Measurements from ENCODE around the gene NFIC. TPM values are rescaled to one million over a fixed set of nuclear protein-coding genes. Genes with fewer than 3 reads are reported as not detected.
"Not testable (repeated sequence)": the region's sequence is repeated elsewhere in the genome, so short reads cannot be mapped to it uniquely, and the experiment has no call there.

NFIC gene
- total RNA-seq, 1 experiment from 2014 or later: 4.6 TPM

DNA sequence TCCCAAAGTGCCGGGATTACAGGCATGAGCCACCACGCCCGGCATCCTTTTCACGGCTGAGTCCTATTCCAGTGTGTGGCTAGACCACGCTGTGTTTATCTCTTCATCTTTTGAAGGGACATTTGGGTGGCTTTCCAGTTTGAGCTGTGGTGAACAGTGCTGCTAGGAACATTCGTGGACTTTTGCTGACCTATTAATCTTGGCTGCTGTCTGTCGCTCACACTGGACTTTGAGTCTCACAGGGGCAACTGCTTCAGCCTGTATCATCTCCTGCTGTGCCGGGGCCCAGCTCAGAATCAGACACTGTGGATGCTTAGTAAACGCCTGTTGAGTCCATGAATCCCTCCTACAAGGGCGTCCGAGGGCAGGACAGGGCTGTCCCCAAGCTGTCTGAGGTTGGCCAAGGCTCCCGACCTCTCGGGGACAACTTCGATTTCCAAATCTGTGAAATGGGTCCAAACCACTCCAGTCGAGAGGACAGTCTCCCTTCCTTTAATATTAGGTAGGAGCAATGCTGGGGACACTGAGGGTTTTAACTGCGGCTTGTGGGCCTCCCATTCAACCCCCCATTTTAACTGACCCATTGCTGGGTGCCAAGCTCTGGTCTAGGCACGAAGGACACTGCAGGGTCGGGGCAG lies 65.5 kb downstream of the NFIC start:
- DNase-seq (ENCODE audit: low read depth): no peak
- in situ Hi-C loops (cut with HindIII; ENCODE audit: low pct_unique_long_range_greater_than_20kb, low sequenced_read_pairs): no loop called here

DNA sequence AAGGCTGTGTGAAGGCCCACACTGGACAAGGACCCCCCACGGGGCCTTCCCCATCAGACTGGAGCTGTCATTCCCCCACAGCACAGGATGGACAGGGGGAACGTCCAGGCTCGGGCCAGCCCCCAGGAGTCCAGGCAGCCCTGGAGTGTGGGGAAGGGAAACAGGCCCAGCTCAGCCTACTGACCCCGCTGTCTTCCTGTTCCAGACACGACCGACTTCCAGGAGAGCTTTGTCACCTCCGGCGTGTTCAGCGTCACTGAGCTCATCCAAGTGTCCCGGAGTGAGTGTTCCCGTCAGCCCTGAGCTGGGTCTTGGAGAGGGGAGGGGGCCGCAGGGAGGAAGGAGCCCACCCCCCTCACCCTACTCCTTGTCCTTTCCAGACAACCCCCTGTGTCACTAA lies 66.9 kb downstream of the NFIC start:
- DNase-seq (ENCODE audit: low read depth): no peak
- in situ Hi-C loops (cut with HindIII; ENCODE audit: low pct_unique_long_range_greater_than_20kb, low sequenced_read_pairs): no loop called here

DNA sequence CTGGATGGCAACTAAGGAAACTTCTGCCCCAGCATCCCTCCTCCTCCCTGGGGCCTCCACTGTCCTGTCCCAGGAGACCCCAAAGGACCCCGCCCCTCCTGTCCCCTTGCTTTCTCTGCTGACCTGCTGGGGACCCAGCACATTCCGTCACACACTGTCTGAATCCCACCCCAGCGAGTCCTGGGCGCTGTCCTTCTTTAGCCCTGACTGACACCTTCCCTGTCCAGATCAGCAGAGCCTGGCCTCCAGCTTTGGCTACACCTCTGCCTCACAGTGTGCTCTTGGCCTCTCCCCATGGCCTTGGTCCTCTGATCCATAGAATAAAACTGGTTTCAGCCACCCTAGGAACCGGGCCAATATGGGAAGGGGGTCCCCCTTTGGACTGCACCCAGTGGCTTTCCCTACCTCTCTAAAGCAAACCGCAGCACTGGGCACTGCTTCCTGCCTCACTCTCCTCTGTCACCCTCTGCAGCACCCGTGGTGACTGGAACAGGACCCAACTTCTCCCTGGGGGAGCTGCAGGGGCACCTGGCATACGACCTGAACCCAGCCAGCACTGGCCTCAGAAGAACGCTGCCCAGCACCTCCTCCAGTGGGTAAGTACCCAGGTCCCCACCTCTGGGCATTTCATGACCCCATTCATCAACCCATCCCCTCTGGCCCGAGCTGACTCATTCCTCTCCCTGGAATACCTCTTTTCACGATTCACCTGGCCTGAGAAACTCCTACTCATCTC lies 67.6 kb downstream of the NFIC start:
- no peak for DNase-seq (ENCODE audit: low read depth)
- in situ Hi-C loops (cut with HindIII; ENCODE audit: low pct_unique_long_range_greater_than_20kb, low sequenced_read_pairs): no loop called here

DNA sequence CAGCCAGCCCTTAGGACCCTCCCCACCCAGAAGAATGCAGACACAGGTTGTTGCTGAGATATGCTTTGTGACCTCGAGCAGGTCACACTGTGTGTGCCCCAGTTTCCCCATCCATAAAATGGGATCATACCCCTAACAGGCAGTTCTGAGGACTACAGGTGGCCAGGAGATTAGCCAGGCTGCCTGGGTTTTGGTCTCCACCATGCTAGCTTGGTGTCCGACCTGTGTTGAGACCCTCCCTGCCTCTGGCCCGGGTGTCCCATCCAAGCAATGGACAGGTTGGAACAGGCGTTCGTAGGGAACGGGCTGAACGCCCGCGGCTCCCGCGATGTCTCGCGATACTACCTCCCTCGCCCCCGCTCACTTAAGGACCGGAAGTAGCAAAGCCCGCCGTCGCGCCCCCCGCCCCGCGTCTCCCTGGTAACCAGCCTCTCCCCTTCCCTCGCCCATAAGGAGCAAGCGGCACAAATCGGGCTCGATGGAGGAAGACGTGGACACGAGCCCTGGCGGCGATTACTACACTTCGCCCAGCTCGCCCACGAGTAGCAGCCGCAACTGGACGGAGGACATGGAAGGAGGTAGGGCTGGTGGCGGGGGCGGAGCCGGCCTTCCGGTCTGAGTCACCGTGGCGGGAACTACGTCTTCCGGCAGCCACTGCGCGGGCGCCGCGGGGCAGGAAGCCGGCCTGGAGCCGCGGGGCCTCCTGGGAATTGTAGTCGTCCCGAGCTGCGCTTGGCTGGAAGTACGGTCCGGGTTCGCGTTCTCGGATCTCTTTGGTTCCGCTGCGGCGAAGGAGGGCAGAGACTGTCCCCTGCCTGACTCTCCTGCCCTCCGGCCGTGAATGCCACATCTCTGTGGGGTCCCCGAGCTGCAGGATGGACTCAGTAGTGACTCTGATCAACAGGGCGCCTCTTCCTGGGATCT lies 68.5 kb downstream of the NFIC start:
- in situ Hi-C loops (cut with HindIII; ENCODE audit: low pct_unique_long_range_greater_than_20kb, low sequenced_read_pairs): no loop called here
- peak; percentile 87 for DNase-seq (ENCODE audit: low read depth)

DNA sequence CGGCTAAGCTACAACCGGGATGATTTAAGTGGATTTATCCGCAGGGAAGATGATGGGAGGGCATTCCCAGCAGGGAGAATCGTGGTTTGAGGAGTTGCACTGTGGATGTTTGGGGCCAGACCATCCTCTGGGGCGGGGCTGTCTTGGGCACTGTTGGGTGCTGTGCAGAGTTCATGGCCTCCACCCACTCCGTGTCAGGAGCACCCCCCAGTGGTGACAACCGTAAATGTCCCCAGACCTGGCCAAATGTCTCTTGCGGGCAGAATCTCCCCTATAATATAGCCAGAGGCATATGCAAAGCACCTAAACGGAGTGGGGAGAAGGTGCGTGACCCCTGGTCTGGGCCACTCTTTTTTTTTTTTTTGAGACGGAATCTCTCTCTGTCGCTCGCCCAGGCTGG lies 73.7 kb downstream of the NFIC start:
- in situ Hi-C loops (cut with HindIII; ENCODE audit: low pct_unique_long_range_greater_than_20kb, low sequenced_read_pairs): no loop called here
- no peak for DNase-seq (ENCODE audit: low read depth)

DNA sequence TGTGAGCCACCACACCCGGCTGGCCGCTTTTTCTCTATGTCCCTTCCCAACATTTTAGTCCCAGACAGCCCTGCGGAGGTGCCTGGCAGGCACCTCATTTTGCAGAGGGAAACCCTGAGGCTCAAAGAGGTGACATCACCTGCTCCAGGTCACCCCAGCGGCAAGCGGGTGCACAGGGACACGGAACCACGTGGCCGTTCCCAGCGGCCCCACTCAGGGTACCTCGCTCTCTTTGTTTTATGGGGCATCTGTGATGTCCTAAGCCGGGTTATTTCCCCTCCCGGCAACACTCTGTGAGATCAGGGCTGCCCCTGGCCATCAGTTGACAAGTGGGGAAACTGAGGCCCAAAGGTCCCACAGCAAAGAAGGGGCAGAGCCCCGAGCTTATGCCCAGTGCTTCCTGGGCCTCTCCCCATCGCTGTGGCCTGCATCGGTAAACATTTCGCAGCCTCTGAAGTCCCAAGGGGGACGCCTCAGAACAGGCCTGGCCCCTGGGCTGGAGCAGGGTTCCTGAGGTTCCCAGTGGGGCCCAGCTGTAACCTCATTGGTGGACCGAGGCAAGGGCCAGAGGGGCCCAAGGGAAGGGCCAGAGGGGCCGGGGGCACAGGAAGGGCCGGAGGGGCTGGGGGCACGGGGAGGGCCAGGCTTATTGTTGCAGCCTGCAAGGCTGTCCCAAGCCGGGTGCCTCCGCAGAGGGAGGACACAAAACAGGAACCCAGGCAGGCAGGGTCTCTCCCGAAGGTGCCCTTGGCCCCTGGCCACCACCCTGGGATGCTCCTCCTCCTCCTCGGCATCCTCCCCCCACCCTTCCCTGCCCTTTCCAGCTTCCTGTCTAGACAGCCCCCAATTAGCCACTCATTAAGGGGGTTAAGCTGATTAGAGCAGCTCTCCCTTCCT lies 75.0 kb downstream of the NFIC start:
- in situ Hi-C loops (cut with HindIII; ENCODE audit: low pct_unique_long_range_greater_than_20kb, low sequenced_read_pairs): no loop called here
- no peak for DNase-seq (ENCODE audit: low read depth)

DNA sequence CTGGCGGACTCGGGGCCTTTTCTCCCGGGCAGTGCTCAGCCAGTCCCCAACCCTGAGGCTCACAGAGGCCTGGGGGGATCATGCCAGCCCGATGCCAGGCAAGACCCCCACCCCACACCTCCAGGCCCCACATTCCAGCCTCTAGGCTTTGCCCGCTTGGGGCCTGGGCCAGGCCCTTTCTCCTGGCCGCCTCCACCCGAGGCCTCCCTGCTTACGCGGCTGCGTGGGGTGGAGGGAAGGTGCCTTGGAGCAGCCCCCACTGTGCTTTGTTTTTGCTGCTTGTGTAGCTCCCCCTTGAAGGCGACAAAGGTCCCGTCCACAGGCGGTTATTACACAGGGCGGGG lies 75.6 kb downstream of the NFIC start:
- in situ Hi-C loops (cut with HindIII; ENCODE audit: low pct_unique_long_range_greater_than_20kb, low sequenced_read_pairs): no loop called here
- DNase-seq (ENCODE audit: low read depth): no peak

DNA sequence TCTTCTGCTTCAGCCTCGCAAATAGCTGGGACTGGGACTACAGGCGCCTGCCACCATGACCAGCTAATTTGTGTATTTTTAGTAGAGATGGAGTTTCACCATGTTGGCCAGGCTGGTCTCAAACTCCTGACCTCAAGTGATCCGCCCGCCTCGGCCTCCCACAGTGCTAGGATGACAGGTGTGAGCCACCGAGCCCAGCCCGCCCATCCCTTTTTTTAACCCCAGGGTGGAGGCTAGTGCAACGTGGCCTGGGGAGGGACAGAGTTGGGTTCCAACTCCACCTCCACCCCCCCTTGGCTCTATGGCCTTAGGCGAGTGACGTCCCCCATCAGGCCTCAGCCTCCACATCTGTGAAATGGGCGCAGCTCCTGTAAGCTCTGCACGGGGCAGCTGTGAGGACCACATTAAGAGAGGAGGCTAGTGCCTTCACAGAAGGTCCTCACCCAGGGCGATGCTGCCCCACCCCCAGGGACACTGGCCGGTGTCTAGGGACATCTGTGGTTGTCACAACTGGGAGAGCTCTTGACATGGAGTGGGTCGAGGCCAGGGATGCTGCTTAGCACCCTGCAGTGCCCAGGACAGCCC lies 76.2 kb downstream of the NFIC start:
- no peak for DNase-seq (ENCODE audit: low read depth)
- in situ Hi-C loops (cut with HindIII; ENCODE audit: low pct_unique_long_range_greater_than_20kb, low sequenced_read_pairs): no loop called here

DNA sequence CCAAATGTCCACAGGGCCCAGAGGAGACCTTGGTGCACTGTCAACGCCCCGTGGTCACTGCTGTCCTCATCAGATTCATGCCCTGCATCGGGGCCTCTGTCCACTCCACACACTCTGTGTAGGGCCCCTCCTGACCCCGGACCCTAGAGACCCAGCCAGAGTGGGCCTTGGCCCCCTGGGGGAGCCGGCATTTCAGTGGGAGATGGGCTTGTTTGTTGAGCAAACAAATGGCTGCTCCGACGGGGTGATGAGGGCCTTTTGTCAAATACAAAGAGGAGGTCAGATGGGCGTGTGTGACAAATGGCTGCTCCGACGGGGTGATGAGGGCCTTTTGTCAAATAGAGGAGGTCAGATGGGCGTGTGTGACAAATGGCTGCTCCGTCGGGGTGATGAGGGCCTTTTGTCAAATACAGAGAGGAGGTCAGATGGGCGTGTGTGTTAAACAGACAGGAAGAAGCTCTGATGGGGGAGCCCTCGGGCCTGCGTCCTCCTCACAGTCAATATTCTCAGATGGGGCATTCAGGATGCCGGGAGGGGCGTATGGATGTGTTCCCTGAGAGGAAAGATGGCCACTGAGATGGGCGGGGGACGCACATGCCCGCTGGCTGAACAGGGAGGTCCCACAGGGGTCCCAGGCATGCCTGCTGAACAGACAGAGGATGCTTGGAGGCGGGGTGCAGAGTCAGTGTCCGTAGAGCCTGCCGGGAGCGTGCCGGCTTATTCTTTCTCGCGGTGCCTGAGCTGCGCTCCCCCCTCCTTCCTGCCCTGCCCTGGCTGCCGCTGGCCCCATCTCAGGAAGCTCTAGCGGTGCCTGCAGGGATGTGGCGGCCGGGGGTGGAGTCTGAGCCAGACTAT lies 77.7 kb downstream of the NFIC start:
- DNase-seq (ENCODE audit: low read depth): no peak
- in situ Hi-C loops (cut with HindIII; ENCODE audit: low pct_unique_long_range_greater_than_20kb, low sequenced_read_pairs): no loop called here

DNA sequence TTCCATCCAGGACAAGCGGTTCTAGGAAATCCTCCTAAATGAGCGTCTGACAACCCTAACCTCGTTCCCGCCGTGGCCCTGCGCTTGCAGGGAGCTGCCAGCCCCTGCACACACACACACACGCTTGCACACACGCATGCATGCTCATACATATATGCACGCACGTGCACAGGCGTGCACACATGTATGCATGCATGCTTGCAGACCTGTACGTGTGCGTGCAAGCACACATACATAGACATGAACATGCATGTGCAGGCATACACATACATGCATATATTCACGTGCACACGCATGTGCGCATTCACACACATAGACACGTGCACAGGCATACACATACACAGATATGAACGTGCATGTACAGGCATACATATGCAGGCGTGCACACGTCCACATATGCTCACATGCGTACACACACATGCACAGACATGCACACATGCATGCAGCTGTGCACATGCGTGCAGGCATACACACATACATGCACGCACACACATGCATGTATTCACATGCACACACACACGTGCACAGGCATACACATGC lies 78.4 kb downstream of the NFIC start:
- no peak for DNase-seq (ENCODE audit: low read depth)
- in situ Hi-C loops (cut with HindIII; ENCODE audit: low pct_unique_long_range_greater_than_20kb, low sequenced_read_pairs): no loop called here

DNA sequence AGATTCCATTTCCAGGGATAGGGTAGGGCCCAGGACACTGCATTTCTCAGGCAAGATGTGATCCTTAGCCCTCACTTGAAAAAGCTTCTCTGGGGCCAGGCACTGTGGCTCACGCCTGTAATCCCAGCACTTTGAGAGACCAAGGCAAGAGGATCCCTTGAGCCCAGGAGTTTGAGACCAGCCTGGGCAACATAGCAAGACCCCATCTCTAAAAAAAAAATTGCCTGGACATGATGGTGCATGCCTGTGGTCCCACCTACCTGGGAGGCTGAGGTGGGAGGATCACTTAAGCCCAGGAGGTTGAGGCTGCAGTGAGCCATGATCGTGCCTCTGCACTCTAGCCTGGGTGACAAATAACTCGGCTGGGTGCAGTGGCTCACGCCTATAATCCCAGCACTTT lies 80.3 kb downstream of the NFIC start:
- in situ Hi-C loops (cut with HindIII; ENCODE audit: low pct_unique_long_range_greater_than_20kb, low sequenced_read_pairs); DNase-seq (ENCODE audit: low read depth): not testable (repeated sequence)

DNA sequence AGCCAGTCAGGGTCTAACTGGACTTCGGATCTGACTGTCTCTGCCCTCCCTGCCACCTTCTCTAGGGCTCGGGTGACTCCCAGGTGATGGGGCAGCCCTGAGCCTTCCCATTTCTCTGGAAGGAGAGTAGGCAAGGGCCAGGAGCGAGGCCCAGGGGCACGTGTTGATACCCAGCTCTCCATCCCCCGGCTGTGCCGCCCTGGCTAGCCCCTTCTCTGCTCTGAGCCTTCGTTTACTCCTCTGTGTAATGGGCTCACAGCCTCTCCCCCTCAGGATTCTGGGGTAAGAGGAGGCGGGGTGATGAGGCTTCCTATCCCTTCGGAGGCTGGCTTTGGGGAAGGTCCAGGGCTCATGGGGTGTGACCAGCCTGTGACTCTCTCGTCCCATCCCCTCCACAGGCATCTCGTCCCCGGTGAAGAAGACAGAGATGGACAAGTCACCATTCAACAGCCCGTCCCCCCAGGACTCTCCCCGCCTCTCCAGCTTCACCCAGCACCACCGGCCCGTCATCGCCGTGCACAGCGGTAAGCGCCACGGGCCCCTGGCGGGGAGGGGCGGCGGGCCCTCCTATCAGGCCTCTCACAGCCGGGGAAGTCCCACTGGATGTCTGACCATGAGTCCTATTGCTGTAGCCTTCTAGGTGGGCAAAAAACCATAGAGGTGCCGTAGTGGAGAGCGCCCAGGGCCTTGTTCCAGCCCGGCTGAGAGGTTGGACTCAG lies 82.4 kb downstream of the NFIC start:
- in situ Hi-C loops (cut with HindIII; ENCODE audit: low pct_unique_long_range_greater_than_20kb, low sequenced_read_pairs): no loop called here
- DNase-seq (ENCODE audit: low read depth): no peak

DNA sequence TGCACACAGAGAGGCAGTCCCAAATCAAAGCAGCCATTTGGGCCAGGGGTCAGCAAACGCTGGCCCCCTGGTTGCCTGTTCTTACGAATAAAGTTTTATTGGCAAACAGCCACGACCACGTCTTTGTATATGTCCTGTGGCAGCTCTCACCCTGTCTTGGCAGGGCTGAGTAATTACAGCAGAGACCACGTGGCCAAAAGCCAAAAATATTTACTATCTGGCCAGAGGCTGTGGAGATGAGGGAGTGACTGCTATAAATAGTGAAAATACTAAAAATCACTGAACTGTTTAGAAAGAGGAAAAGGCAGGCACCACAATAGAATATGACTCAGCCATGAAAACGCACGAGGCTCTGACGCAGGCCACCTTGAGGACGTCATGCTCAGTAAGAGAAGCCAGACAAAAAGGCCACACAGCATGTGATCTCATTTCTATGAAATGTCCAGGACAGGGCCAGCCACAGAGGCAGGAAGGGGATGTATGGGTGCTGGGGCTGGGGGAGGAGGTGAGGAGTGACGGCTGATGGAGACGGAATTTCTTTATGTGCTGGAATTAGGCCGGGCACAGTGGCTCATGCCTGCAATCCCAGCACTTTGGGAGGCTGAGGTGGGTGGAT lies 84.5 kb downstream of the NFIC start:
- peak; percentile 99 for DNase-seq (ENCODE audit: low read depth)
- in situ Hi-C loops (cut with HindIII; ENCODE audit: low pct_unique_long_range_greater_than_20kb, low sequenced_read_pairs): no loop called here

DNA sequence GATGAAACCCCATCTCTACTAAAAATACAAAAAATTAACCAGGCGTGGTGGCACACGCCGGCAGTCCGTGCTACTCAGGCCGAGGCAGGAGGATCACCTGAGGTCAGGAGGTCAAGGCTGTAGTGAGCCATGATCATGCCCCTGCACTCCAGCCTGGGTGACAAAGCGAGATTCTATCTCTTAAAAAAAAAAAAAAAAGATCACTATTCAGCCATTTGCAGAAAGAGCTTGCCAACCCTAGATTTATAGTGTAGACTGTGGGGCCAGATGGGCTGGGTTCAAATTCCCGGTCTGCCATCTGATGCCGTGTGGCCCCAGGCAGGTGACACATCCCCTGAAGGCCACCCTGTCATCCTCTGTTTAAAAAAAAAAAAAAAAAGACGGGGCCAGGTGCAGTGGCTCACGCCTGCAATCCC lies 85.1 kb downstream of the NFIC start:
- DNase-seq (ENCODE audit: low read depth): peak; percentile 90
- in situ Hi-C loops (cut with HindIII; ENCODE audit: low pct_unique_long_range_greater_than_20kb, low sequenced_read_pairs): no loop called here

DNA sequence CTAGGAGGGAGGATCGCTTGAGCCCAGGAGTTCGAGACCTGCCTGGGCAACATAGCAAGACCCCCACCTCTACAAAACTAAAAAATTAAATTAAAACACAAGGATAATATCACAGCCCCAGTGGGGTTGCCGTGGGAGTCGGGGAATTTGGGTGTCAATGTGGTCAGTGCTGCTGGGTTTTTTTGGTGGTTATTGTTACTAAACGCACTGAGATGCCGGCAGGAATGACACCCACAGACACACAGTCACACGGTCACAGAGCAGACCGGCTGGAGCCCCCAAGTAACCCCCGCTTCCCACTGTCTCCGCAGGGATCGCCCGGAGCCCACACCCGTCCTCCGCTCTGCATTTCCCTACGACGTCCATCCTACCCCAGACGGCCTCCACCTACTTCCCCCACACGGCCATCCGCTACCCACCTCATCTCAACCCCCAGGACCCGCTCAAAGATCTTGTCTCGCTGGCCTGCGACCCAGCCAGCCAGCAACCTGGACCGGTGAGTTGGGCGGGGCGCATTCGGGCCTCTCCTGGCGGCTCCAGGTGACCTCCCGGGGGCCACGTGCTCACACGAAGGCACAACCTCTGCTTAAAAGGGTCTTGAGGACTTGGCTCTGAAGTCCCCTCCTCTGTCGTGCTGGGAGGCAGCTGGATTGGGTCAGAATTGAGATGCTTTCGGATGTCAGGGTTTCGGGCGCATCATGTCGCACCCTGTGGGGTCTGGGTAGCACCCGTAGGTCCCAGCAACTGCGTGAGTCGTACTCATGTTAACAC lies 86.0 kb downstream of the NFIC start:
- in situ Hi-C loops (cut with HindIII; ENCODE audit: low pct_unique_long_range_greater_than_20kb, low sequenced_read_pairs): no loop called here

More for the DNA sequence above, 86.0 kb downstream of the NFIC start:
- no peak for DNase-seq (ENCODE audit: low read depth)
